HG02678 (cell line): Measurements from ENCODE around the gene LMOD1.
"Not testable (repeated sequence)": the region's sequence is repeated elsewhere in the genome, so short reads cannot be mapped to it uniquely, and the experiment has no call there.

ENCODE experiments used
- ATAC-seq: cut with Tn5 transposase; IDR thresholded peaks from one replicate; pipeline ENCODE4 v1.9.1; 2021; ENCODE audit warnings: mild to moderate bottlenecking, moderate library complexity; ENCODE audit not compliant: unreplicated experiment

Gene LMOD1

DNA sequence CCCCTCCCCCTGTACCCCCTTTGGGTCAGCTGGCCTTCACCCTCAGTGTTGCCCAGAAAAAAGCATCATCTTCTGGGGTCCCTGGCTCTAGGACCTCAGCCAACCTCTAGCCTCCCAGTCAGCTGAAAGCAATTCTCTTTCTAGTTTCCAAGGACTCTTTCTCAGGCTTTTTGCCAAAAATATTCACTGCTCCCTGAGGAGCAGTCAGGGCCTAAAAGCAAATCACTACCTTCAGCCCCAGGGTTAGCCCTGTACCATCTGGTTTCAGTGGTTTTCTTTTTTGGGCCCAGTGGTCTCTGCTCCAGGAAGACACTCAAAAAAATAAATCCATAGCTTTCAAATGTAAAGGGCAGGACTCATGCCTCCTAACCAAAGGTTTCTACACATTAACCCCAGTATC is 3.1 kb upstream of the LMOD1 start:
- no peak for ATAC-seq

DNA sequence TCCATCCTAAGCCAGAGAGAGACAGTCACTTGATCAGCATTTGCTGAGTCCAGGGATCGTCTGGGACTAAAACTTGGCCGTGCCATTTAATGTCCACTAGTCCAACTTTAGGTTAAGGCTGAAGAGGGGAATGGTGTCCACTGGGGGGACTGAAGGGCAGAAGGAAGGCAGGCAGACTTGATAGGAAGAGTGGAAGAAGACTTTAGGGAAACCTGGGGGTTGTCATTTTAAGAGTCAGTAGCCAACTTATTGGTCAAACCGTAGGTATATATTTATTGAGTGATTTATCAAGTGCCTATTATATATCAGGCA is 1.3 kb upstream of the LMOD1 start:
- ATAC-seq: no peak

DNA sequence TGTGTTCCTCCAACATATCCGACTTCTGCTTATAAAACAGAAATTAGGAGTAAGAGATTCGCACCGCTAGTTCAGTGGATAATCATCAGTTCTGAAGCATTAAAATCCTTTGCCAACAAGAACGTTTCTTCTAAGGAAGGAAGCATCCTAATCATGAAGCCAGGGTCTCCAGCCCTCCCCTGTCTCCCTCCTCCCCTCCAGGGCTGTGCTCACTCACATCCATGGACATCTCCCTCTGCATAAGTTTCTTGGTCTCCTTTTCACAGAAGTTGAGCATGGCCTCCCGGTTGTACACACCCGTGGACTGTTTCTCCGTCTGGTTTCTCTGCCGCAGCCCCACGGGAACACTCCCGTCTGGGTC is 505 bp downstream of the LMOD1 start:
- ATAC-seq: no peak

DNA sequence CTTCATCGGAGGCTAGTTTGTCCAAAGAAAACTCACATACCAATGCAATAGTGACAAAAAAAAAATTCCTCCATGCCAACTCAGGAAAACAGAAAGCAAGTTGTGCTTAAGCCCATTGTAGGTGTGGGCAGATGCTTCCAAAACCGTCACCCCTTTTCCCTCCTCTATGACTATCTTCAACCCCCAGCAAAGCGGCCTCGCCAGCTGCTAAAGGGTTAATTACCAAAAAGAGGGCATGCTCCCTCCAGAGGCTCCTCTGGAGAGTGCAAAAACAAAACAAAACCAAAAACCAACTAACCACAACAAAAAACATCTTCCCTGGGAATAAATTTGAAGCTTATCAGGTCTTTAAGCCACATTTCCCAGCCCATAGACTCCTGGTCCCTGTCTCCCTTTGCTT is 1.2 kb downstream of the LMOD1 start:
- no peak for ATAC-seq

DNA sequence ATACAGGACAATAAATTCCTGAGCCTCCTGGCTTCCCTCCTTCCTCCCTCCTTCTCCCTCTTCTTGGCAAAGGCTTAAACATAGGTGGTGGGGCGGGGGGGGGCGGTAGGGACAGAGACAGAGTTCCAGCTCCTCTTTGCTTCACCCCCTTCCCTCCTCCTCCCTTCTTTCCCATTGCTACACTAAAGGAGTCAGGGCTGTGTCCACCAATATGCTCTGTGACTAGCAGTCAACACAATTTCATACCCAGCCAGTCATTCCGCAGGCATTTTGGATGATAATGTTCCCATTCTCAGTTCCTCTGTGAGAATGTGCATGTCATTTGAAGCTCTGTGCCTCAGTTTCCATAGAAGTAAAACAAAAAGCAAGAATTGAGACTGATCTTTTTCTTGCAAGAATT is 1.7 kb downstream of the LMOD1 start:
- no peak for ATAC-seq

DNA sequence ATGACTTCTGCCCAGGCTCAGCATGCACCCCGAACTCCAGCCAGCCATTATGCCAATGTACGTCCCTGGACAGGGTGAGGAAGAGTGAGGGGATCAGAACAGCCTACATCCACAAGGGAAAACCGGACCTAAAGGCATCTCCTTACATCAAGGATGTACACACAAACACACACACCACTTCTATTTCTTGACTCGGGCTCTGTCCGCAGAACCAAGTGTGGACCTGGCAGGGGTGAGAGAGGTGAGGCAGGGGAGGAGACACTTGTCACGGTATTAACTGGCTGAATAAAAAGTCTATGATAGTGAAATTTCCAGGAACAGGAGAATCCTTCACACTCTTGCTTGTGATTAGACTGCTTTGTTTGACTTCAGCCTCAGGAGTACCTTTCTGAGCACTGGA is 2.3 kb downstream of the LMOD1 start:
- no peak for ATAC-seq

DNA sequence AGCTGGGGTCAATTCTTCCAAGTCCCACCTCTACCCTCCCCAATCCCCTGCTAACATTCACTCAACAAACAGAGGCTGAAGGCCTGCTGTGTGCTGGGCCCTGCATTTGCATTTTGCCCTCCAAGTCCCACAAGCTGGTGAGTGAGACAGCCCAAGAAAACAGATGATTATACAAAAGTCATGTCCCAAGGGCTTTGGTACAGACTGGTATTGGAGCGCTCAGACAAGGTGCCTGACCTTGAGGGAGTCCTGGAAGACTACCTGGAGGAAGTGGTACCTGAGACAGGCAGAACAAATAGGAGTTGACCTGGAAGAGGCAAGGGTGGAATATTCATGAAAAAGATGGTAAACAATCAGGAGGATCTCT is 4.2 kb downstream of the LMOD1 start:
- no peak for ATAC-seq

DNA sequence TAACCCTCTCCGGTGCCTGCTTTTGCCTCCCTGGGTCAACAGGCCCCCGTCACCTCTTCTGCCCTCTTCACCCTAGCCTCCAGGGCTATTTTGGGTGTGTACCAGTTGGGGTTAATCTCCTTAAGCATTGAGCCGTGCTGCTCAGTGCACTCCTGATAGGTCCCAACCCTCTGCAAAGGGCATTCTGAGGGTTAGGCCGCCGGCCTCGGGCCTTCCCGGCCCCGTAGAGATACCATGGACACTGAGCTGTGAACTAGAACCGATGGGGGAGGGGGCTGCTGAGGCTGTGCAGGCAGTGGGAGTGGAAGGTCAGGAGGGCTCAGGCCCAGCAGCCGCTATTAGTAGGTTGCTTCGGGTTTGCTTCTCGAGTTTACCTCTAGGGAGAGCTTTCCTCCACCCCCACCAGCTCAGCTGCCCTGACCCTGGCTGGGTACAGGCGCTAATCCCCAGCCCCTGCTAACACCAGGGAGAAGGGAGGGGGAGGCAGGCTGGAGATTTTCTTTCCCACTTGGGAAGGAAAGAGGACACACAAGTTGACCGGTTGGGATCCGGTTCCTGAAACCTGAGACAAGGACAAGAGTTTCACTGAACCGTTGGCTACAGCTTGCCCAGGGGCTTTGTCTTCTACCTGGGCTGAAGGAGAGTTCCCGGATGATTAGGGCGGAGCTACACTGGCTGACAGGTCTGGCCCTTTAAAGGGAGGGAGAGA is 4.8 kb downstream of the LMOD1 start:
- no peak for ATAC-seq

DNA sequence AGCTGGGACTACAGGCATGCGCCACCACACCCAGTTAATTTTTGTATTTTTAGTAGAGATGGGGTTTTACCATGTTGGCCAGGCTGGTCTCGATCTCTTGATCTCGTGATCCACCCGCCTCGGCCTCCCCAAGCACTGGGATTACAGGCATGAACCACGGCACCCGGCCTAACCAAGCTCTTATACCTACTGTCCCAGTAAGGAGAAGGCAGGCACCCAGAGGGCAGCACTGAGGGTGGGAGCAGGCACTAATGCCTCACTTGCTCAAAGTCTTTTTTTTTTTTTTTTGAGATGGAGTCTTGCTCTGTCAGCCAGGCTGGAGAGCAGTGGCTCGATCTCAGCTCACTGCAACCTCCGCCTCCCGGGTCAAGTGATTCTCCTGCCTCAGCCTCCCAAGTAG is 6.0 kb downstream of the LMOD1 start:
- not testable (repeated sequence) for ATAC-seq

DNA sequence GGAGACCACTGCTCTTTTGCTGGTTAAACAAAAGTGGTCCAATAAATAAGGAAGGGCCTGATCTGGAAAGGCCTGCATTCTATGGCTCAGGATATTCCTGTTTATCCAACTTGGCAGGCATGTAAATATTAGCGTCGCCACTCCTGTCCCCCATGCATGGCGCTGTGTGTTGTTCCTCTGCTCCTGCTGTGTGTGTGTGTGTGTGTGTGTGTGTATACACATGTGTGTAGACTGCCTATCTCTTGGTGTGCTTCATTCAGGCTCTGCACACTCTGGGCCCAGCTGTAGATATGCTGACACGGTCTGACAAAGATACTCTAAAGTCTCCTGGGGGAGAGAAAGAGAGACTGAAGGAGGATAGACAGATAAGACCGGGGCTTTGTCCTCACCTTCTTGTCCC is 6.8 kb downstream of the LMOD1 start:
- no peak for ATAC-seq

DNA sequence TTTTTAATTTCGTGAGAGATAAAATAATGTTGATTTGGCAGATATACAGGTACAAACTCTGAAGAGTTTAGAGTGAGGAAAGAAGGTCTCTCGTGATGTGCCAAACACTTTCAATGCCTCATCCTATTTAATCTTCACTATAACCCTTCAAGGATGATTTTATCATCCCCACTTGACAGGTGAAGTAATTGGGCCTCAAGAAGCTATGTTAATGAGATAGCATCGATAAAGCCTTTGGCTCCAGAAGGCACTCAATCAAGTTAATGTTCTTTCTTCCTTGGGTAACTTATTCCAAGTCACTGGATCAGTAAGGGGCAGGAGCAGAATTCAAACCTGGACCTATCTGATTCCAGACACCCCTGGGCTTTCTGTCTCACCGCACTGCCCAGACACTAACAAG is 7.2 kb downstream of the LMOD1 start:
- ATAC-seq: no peak

DNA sequence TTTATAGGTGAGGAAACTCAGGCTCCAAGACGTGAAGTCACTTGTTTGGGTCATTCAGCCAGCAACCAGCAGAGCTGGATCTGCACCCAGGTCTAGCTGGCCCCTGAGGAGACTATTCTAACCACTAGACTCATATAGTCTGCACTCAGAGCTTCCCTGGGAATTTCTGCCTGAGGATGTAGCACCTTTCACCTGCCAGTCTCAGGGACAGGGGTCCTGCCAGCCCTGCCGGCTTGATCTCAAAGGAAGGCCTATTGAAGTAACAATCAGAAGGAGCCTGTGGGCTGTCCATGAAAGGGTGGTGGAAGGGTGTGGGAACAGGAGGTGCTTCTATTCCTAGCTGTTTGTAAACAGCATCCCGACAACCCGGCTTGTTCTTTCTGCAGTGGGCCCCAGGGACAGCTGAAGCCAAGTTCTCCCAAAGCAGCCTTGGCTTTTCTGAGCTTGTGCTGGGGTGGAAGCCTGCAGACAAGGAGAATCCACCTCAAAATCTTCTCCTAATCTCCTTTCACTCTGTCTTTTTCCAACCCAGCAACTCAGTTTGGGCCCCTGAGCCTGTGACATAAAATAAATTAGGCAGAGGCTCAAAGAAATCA is 7.8 kb downstream of the LMOD1 start:
- no peak for ATAC-seq

DNA sequence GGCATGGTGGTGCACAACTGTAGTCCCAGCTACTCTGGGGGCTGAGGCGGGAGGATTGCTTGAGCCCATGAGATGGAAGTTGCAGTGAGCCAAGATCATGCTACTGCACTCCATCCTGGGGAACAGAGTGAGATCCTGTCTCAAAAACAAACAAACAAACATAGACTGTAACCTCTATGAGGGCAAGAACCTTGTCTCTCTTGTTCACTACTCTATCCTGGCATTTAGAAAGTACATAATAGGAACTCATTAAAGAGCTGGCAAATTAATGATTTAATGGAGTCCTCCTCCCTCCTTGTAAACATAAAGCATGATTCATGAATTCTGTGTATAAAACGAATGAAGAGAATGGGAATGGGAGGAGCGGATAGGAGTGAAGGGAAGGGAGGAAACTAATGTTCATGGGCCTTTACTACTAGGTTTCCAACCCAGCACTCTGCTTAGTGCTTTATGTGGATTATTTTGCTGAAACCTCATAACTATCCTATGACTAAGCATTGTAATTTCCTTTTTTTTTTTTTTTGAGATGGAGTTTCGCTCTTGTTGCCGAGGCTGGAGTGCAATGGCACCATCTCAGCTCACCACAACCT is 8.6 kb downstream of the LMOD1 start:
- ATAC-seq: no peak

DNA sequence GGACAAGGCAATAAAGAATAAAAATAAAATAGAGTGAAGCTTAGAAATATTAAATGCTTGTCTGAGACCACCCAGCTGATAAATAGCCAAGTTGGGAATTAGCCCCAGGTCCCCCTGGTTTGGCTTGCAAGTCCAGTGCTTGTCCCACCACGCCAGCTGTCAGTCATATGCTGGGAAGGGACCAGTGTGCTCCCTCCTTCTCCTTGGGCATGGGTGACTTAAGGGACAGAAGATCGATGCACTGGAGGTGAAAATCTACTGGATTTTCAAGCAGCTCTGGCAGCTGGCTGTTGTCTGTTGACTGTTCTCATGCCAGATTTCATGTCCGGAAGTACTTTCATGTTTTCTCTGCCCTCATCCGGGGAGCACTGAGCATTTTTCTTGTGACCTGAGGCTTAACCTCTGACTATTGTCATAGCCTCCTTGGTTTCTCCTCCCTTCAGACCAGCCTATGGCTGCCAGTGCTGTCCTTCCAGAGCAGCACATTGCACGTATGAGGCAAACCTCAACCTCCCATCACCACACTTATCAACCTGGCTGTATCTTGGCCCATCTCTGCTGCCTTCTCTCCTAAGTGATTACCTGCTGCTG is 12.4 kb downstream of the LMOD1 start:
- ATAC-seq: no peak

DNA sequence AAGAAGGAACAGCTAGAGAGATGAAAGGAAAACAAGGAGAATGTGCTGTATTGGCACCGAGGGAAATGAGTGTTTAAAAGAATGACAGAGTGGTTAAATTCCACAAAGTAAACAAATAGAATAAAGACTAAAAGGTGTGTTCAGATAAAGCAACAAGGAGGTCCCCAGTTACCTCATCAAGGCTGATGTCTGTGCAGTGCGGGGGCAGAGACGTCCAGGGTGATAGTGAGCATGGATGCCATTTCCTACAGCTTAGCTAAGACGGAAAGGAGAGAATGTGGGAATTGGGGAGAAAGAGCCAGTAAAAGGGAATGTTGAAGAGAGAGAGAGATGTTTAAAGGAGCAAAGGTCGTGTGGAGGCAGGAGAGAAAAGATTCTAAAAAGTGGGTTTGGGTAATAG is 15.5 kb downstream of the LMOD1 start:
- no peak for ATAC-seq

DNA sequence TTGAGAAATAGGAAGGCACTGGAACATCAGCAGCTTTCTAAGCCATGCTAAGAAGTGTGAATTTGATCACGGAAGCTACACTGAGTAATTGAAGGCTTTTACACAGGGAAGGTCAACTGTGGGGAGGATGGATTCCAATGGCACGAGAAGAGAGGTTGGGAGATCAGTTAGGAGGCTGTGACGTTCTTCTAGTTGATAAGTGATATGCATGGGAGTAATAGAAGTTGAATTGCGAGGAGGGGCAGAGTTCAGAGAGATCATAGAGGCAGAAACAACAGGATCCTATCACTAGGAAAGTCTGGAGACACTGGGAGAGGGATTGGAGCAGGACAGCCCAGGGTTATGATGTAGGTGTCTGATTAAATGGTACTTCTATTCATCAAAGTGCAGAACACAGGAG is 16.2 kb downstream of the LMOD1 start:
- no peak for ATAC-seq

DNA sequence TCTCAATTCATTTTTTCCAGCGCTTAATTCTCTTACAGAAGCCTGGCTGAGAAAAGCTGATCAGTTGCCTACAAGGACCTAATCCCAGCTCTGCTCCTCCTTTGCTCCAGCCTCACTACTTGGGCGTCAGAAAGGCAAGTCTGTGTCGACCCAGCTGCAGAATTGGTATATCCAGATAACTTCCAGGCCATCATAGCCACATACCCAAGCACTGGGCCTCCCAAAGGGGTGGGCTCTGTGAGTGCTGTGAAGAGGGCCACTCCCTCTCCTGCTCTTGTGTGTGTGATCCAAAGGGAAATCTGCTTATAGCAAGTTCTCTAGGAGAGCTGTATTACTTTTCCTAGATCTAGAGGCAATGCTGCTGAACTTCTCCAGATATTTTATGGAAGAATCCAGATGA is 18.1 kb downstream of the LMOD1 start:
- ATAC-seq: no peak

DNA sequence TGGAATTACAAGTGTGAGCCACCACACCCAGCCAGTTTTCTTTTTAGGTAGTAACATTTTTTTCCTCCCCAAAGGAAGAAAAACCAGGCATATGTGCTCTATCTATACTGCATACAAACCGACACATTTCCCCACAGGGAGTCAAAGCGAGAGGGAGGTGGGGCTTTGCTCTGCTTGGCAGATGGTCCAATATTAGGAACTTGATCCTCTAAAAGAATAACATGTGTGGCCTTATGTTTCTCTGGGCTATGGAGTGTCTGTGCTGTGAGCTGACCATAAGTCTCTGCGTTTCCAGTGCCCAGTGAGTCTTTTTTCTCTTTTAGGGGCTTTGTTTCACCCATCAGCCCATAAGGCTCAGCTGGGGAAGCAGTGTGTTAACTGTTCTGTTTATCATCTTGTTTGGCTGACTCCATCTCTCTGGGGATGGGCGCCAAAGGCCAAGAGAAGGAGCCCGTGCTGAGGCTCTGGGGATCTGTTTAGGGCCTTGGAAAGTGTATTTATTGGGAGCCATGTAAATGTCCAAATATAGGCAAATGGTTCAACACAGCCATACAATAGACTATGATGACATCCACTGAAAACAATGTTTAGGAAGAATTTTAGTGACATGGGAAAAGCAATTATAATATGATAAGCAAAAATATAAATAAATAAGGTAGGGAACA is 20.2 kb downstream of the LMOD1 start:
- no peak for ATAC-seq

DNA sequence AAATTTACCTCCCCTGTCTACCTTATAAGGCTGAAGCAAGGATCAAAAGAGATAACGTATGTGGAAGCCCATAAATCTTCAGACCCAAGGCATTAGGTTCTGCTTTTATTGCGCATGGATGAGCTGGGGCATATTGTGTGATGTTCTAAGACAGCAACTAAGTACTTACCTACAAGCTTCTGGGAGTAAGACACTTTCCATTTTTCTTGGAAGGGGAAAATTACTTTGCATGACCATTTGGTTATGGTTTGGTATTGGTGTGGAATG is 21.1 kb downstream of the LMOD1 start:
- ATAC-seq: no peak

DNA sequence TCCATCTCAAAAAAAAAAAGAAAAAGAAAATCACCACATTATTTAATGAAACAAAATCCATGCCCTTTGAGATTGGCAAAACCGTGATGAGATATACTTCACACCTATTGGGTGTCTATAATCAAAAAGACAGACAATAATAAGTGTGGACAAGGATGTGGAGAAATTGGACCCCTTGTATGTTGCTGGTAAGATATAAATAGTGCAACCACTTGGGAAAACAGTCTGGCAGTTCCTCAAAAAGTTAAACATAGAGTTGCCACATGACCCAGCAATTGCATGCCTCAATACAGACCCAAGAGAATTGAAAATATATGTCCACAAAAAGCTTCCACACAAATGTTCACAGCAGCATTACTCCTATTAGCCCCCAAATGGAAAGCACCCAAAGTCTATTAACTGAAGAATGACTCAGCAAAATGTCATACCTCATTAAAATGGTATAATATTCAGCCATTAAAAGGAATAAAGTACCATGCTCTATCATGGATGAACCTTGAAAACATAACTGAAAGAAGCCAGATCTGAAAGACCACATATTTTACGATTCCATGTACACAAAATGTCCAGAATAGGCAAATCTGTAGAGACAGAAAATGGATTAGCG is 24.3 kb downstream of the LMOD1 start:
- no peak for ATAC-seq

DNA sequence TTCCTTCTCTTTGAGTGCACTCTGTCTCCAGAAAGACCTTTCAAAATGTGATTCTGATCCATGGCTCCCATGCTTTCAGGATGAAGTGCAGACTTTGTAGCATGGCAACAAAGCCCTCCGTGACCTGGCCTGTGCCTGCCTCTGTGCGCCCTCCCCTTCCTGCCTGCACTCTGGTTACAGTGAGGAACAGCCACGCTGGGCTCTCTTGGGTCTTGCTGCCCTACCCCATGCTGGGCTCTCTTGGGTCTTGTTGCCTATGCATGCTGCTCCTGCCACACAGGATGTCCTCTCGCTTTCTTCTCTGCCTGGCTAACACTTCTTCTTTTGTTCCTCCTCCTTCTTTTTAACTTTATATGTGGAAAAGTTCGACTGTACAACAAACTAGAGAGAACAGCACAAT is 28.0 kb downstream of the LMOD1 start:
- ATAC-seq: no peak
